ENCODE results near the gene SLC17A5. TPM values are rescaled to one million over a fixed set of nuclear protein-coding genes. Genes with fewer than 3 reads are reported as not detected.
"Not testable (repeated sequence)": the region's sequence is repeated elsewhere in the genome, so short reads cannot be mapped to it uniquely, and the experiment has no call there.

SLC17A5 gene
- total RNA-seq, 1 experiment from 2014 or later, result 30.3 TPM

DNA sequence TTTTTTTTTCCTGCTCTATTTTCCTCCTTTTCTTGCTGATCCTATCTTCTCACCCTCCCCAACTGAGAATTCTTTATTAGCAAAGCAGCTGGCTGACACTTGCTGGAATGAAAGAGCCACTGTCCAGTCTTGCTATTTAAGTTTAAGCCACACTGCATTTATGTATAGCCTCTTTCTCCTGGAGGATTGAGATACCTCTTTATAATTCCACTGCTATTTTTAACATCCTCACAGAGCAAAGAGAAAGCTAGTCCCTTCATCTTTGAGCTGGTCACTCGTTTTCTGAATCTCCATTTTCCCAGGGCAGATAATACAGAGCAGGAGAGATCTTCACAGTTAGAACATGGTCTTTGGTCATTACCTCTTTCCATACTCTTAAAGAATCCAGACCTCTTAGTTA, 97.0 kb downstream of the SLC17A5 start:
- in situ Hi-C loops (cut with HindIII; ENCODE audit: low pct_unique_long_range_greater_than_20kb, low sequenced_read_pairs), result no loop called here
- no peak for DNase-seq (ENCODE audit: low read depth)

DNA sequence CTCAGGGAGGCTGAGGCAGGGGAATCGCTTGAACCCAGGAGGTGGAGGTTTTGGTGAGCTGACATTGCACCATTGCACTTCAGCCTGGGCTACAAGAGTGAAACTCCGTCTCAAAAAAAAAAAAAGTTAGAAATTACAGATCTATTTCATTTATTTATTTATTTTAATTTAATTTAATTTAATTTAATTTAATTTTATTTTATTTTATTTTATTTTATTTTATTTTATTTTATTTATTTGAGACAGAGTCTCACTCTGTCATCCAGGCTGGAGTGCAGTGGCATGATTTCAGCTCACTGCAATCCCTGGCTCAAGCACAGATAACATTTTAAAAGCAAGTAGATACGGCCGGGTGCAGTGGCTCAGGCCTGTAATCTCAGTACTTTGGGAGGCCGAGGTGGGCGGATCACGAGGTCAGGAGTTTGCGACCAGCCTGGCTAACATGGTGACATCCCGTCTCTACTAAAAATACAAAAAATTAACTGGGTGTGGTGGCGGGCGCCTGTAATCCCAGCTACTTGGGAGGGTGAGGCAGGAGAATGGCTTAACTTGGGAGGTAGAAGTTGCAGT, 98.3 kb downstream of the SLC17A5 start:
- DNase-seq (ENCODE audit: low read depth); in situ Hi-C loops (cut with HindIII; ENCODE audit: low pct_unique_long_range_greater_than_20kb, low sequenced_read_pairs): not testable (repeated sequence)

GRCh38 chr6:73551115-73551514, 102.7 kb downstream of the SLC17A5 start:
- DNase-seq (ENCODE audit: low read depth); in situ Hi-C loops (cut with HindIII; ENCODE audit: low pct_unique_long_range_greater_than_20kb, low sequenced_read_pairs): not testable (repeated sequence)

GRCh38 chr6:73548458-73549446, 105.0 kb downstream of the SLC17A5 start:
- DNase-seq (ENCODE audit: low read depth), result no peak
- in situ Hi-C loops (cut with HindIII; ENCODE audit: low pct_unique_long_range_greater_than_20kb, low sequenced_read_pairs), result no loop called here

GRCh38 chr6:73547036-73547435, 106.8 kb downstream of the SLC17A5 start:
- in situ Hi-C loops (cut with HindIII; ENCODE audit: low pct_unique_long_range_greater_than_20kb, low sequenced_read_pairs), result no loop called here

More at GRCh38 chr6:73547036-73547435, 106.8 kb downstream of the SLC17A5 start:
- no peak for DNase-seq (ENCODE audit: low read depth)

Other genes with a start within 250 kb of the SLC17A5 start
- gene CGAS, start 201.7 kb downstream of the SLC17A5 start, total RNA-seq (2014; rRNA removed; shearing (Covaris generic); ENCODE audit: low replicate concordance), result 18.9 and 21.9 TPM in 2 replicates
- 9.9 and 17.4 TPM in 2 replicates for gene MTO1, start 192.3 kb downstream of the SLC17A5 start, total RNA-seq (2014; rRNA removed; shearing (Covaris generic); ENCODE audit: low replicate concordance)
- gene EEF1A1, start 133.0 kb downstream of the SLC17A5 start, total RNA-seq (2014; rRNA removed; shearing (Covaris generic); ENCODE audit: low replicate concordance), result 12,857 and 13,074 TPM in 2 replicates
- 27.7 and 32.2 TPM in 2 replicates for gene CD109, start 42.2 kb upstream of the SLC17A5 start, total RNA-seq (2014; rRNA removed; shearing (Covaris generic); ENCODE audit: low replicate concordance)